HEK293 (cell line): Measurements from ENCODE around the gene ITGA3.

Experiments used
- HOXC10 ChIP-seq: sonication (generic); formaldehyde crosslinking; IDR thresholded peaks from 2 replicates; pipeline ENCODE4 v1.8.1; 2023; ENCODE audit warnings: mild to moderate bottlenecking, missing genetic modification reagents
- KLF16 ChIP-seq: fragments of 450-650 bp; formaldehyde crosslinking; IDR thresholded peaks from 2 replicates; pipeline ENCODE4 v1.5.1; 2017; ENCODE audit warnings: missing biosample characterization, missing genetic modification characterization
- KLF8 ChIP-seq: fragments of 450-650 bp; formaldehyde crosslinking; IDR thresholded peaks from 2 replicates; pipeline ENCODE4 v1.5.1; 2016; ENCODE audit warnings: missing biosample characterization, missing genetic modification characterization
- REPIN1 ChIP-seq: fragments of 450-650 bp; formaldehyde crosslinking; IDR thresholded peaks from 2 replicates; pipeline ENCODE4 v1.5.1; 2017; ENCODE audit warnings: missing biosample characterization, missing genetic modification characterization, low read depth
- ZBTB17 ChIP-seq: fragments of 450-650 bp; formaldehyde crosslinking; IDR thresholded peaks from 2 replicates; pipeline ENCODE4 v1.5.1; 2016; ENCODE audit warnings: missing biosample characterization, missing genetic modification characterization
- ZBTB20 ChIP-seq: fragments of 450-650 bp; formaldehyde crosslinking; IDR thresholded peaks from 2 replicates; pipeline ENCODE4 v1.5.1; 2016; ENCODE audit warnings: missing biosample characterization, missing genetic modification characterization
- ZBTB7A ChIP-seq: fragments of 450-650 bp; formaldehyde crosslinking; IDR thresholded peaks from 2 replicates; pipeline ENCODE4 v1.5.1; 2016; ENCODE audit warnings: low read depth, missing biosample characterization, missing genetic modification characterization
- ZNF10 ChIP-seq: fragments of 450-650 bp; formaldehyde crosslinking; IDR thresholded peaks from 2 replicates; pipeline ENCODE4 v1.5.1; 2017; ENCODE audit warnings: missing biosample characterization, missing genetic modification characterization
- ZNF174 ChIP-seq: fragments of 450-650 bp; formaldehyde crosslinking; IDR thresholded peaks from 2 replicates; pipeline ENCODE4 v1.5.0; 2017; ENCODE audit warnings: missing biosample characterization, mild to moderate bottlenecking, missing genetic modification characterization
- ZNF184 ChIP-seq: fragments of 450-650 bp; IDR thresholded peaks from 2 replicates; pipeline ENCODE4 v1.5.1; 2018; ENCODE audit warnings: missing biosample characterization, mild to moderate bottlenecking, missing genetic modification characterization
- ZNF211 ChIP-seq: fragments of 450-650 bp; formaldehyde crosslinking; IDR thresholded peaks from 2 replicates; pipeline ENCODE4 v1.5.1; 2016; ENCODE audit warnings: low read depth, missing biosample characterization, missing genetic modification characterization
- ZNF23 ChIP-seq: fragments of 450-650 bp; formaldehyde crosslinking; IDR thresholded peaks from 2 replicates; pipeline ENCODE4 v1.5.1; 2016; ENCODE audit warnings: missing biosample characterization, missing genetic modification characterization, borderline replicate concordance
- ZNF350 ChIP-seq: fragments of 450-650 bp; formaldehyde crosslinking; IDR thresholded peaks from 2 replicates; pipeline ENCODE4 v1.5.0; 2017; ENCODE audit warnings: missing biosample characterization, mild to moderate bottlenecking, missing genetic modification characterization
- ZNF37A ChIP-seq: fragments of 450-650 bp; IDR thresholded peaks from 2 replicates; pipeline ENCODE4 v1.5.1; 2018; ENCODE audit warnings: missing biosample characterization, missing genetic modification characterization
- ZNF404 ChIP-seq: fragments of 450-650 bp; formaldehyde crosslinking; IDR thresholded peaks from 2 replicates; pipeline ENCODE4 v1.5.1; 2017; ENCODE audit warnings: missing biosample characterization, missing genetic modification characterization
- ZNF501 ChIP-seq: fragments of 450-650 bp; formaldehyde crosslinking; IDR thresholded peaks from 2 replicates; pipeline ENCODE4 v1.5.1; 2016; ENCODE audit warnings: missing biosample characterization, missing genetic modification characterization
- ZNF555 ChIP-seq: fragments of 450-650 bp; formaldehyde crosslinking; conservative IDR thresholded peaks from 2 replicates; pipeline ENCODE4 v1.5.1; 2017; ENCODE audit warnings: missing biosample characterization, mild to moderate bottlenecking, missing genetic modification characterization, inconsistent platforms
- ZNF621 ChIP-seq: fragments of 450-650 bp; formaldehyde crosslinking; IDR thresholded peaks from 2 replicates; pipeline ENCODE4 v1.5.1; 2017; ENCODE audit warnings: missing biosample characterization, missing genetic modification characterization
- ZNF660 ChIP-seq: fragments of 450-650 bp; IDR thresholded peaks from 2 replicates; pipeline ENCODE4 v1.5.1; 2018; ENCODE audit warnings: missing biosample characterization, mild to moderate bottlenecking, missing genetic modification characterization
- ZNF768 ChIP-seq: fragments of 450-650 bp; formaldehyde crosslinking; IDR thresholded peaks from 2 replicates; pipeline ENCODE4 v1.5.1; 2018; ENCODE audit warnings: missing biosample characterization, mild to moderate bottlenecking, missing genetic modification characterization
- ZSCAN30 ChIP-seq: fragments of 450-650 bp; IDR thresholded peaks from 2 replicates; pipeline ENCODE4 v1.5.1; 2018; ENCODE audit warnings: missing biosample characterization, mild to moderate bottlenecking, missing genetic modification characterization, moderate library complexity
- TF ChIP-seq, protein P1 (sequence below): fragments of 450-650 bp; formaldehyde crosslinking; IDR thresholded peaks from 2 replicates; pipeline ENCODE4 v1.5.1; 2016; ENCODE audit warnings: missing biosample characterization, missing genetic modification characterization
- TF ChIP-seq, protein P2 (sequence below): fragments of 450-650 bp; formaldehyde crosslinking; conservative IDR thresholded peaks from 2 replicates; pipeline ENCODE4 v1.5.1; 2016; ENCODE audit warnings: low read depth, missing biosample characterization, missing genetic modification characterization
- TF ChIP-seq, protein P3 (sequence below): fragments of 450-650 bp; formaldehyde crosslinking; IDR thresholded peaks from 2 replicates; pipeline ENCODE4 v1.5.1; 2016; ENCODE audit warnings: missing biosample characterization, missing genetic modification characterization
- TF ChIP-seq, protein P4 (sequence below): fragments of 450-650 bp; formaldehyde crosslinking; IDR thresholded peaks from 2 replicates; pipeline ENCODE4 v1.5.0; 2017; ENCODE audit warnings: missing biosample characterization, missing genetic modification characterization, borderline replicate concordance

Gene ITGA3

DNA sequence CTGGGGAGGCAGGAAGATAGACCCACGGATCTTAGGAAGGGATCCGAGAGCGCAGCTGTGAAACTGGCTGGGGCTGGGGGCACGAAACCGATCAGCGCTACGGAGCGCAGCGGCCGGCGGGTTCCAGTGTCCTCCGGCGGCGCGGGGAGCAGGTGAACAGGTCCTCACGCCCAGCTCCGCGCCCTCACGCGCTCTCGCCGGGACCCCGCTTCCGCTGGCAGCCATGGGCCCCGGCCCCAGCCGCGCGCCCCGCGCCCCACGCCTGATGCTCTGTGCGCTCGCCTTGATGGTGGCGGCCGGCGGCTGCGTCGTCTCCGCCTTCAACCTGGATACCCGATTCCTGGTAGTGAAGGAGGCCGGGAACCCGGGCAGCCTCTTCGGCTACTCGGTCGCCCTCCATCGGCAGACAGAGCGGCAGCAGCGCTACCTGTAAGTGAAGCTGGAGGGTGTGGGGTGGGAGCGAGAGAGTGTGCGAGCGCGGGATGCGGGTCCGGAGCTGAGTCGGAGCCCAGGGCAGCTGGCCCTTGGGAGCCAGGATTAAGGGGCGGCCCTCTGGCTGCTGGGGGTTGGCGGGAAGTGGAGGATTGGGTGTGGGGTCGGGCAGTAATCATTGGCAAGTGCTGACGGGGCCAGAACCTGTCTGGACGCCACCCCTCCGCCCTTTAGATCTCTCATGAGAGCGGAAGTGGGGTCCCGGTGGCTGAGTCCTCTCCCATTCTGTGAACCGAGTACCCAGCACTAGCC is 479 bp downstream of the ITGA3 start (continued):
- TF ChIP-seq ZSCAN30 (peak; percentile 43; the same call in 1 of the 2 replicates), ZNF404 (no peak), ZNF350 (tag by site-specific recombination) (no peak), ZNF660 (peak; percentile 30; the same call in 1 of the 2 replicates), ZNF501 (tag by site-specific recombination) (0 out of 2 replicates have a peak, but pooled peaks have one; percentile 12), ZNF621 (tag by site-specific recombination) (no peak), ZNF211 (tag by site-specific recombination) (no peak), ZNF23 (tag by site-specific recombination) (no peak), KLF16 (tag by site-specific recombination) (no peak), KLF8 (tag by site-specific recombination) (no peak), ZBTB17 (tag by site-specific recombination) (peak; percentile 61), ZNF37A (tag by site-specific recombination) (no peak), ZNF10 (no peak), ZNF184 (tag by site-specific recombination) (no peak; the same call in 1 of the 2 replicates), ZNF768 (tag by site-specific recombination) (0 out of 2 replicates have a peak, but pooled peaks have one; percentile 6), ZNF555 (tag by site-specific recombination) (no peak), ZBTB7A (no peak), ZNF174 (tag by site-specific recombination) (no peak), ZBTB20 (peak; percentile 89), HOXC10 (CRISPR knock-in tag) (0 out of 2 replicates have a peak, but pooled peaks have one; percentile 5), REPIN1 (tag by site-specific recombination) (no peak)
- TF ChIP-seq, protein P1, sequence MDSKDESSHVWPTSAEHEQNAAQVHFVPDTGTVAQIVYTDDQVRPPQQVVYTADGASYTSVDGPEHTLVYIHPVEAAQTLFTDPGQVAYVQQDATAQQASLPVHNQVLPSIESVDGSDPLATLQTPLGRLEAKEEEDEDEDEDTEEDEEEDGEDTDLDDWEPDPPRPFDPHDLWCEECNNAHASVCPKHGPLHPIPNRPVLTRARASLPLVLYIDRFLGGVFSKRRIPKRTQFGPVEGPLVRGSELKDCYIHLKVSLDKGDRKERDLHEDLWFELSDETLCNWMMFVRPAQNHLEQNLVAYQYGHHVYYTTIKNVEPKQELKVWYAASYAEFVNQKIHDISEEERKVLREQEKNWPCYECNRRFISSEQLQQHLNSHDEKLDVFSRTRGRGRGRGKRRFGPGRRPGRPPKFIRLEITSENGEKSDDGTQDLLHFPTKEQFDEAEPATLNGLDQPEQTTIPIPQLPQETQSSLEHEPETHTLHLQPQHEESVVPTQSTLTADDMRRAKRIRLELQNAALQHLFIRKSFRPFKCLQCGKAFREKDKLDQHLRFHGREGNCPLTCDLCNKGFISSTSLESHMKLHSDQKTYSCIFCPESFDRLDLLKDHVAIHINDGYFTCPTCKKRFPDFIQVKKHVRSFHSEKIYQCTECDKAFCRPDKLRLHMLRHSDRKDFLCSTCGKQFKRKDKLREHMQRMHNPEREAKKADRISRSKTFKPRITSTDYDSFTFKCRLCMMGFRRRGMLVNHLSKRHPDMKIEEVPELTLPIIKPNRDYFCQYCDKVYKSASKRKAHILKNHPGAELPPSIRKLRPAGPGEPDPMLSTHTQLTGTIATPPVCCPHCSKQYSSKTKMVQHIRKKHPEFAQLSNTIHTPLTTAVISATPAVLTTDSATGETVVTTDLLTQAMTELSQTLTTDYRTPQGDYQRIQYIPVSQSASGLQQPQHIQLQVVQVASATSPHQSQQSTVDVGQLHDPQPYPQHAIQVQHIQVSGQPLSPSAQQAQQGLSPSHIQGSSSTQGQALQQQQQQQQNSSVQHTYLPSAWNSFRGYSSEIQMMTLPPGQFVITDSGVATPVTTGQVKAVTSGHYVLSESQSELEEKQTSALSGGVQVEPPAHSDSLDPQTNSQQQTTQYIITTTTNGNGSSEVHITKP (tag by site-specific recombination), result 0 out of 2 replicates have a peak, but pooled peaks have one; percentile 18
- TF ChIP-seq, protein P2, sequence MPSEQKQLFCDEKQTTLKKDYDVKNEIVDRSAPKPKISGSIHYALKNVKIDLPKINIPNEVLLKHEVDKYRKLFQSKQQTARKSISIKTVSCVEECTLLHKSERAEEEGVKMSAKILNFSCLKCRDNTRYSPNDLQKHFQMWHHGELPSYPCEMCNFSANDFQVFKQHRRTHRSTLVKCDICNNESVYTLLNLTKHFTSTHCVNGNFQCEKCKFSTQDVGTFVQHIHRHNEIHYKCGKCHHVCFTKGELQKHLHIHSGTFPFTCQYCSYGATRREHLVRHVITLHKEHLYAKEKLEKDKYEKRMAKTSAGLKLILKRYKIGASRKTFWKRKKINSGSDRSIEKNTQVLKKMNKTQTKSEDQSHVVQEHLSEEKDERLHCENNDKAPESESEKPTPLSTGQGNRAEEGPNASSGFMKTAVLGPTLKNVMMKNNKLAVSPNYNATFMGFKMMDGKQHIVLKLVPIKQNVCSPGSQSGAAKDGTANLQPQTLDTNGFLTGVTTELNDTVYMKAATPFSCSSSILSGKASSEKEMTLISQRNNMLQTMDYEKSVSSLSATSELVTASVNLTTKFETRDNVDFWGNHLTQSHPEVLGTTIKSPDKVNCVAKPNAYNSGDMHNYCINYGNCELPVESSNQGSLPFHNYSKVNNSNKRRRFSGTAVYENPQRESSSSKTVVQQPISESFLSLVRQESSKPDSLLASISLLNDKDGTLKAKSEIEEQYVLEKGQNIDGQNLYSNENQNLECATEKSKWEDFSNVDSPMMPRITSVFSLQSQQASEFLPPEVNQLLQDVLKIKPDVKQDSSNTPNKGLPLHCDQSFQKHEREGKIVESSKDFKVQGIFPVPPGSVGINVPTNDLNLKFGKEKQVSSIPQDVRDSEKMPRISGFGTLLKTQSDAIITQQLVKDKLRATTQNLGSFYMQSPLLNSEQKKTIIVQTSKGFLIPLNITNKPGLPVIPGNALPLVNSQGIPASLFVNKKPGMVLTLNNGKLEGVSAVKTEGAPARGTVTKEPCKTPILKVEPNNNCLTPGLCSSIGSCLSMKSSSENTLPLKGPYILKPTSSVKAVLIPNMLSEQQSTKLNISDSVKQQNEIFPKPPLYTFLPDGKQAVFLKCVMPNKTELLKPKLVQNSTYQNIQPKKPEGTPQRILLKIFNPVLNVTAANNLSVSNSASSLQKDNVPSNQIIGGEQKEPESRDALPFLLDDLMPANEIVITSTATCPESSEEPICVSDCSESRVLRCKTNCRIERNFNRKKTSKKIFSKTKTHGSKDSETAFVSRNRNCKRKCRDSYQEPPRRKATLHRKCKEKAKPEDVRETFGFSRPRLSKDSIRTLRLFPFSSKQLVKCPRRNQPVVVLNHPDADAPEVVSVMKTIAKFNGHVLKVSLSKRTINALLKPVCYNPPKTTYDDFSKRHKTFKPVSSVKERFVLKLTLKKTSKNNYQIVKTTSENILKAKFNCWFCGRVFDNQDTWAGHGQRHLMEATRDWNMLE (tag by site-specific recombination), result no peak
- TF ChIP-seq, protein P3, sequence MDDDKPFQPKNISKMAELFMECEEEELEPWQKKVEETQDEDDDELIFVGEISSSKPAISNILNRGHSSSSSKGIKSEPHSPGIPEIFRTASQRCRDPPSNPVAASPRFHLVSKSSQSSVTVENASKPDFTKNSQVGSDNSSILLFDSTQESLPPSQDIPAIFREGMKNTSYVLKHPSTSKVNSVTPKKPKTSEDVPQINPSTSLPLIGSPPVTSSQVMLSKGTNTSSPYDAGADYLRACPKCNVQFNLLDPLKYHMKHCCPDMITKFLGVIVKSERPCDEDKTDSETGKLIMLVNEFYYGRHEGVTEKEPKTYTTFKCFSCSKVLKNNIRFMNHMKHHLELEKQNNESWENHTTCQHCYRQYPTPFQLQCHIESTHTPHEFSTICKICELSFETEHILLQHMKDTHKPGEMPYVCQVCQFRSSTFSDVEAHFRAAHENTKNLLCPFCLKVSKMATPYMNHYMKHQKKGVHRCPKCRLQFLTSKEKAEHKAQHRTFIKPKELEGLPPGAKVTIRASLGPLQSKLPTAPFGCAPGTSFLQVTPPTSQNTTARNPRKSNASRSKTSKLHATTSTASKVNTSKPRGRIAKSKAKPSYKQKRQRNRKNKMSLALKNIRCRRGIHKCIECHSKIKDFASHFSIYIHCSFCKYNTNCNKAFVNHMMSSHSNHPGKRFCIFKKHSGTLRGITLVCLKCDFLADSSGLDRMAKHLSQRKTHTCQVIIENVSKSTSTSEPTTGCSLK (tag by site-specific recombination), result no peak
- TF ChIP-seq, protein P4, sequence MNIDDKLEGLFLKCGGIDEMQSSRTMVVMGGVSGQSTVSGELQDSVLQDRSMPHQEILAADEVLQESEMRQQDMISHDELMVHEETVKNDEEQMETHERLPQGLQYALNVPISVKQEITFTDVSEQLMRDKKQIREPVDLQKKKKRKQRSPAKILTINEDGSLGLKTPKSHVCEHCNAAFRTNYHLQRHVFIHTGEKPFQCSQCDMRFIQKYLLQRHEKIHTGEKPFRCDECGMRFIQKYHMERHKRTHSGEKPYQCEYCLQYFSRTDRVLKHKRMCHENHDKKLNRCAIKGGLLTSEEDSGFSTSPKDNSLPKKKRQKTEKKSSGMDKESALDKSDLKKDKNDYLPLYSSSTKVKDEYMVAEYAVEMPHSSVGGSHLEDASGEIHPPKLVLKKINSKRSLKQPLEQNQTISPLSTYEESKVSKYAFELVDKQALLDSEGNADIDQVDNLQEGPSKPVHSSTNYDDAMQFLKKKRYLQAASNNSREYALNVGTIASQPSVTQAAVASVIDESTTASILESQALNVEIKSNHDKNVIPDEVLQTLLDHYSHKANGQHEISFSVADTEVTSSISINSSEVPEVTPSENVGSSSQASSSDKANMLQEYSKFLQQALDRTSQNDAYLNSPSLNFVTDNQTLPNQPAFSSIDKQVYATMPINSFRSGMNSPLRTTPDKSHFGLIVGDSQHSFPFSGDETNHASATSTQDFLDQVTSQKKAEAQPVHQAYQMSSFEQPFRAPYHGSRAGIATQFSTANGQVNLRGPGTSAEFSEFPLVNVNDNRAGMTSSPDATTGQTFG, result no peak
